HUES6 (cell line): ENCODE measurements around the gene DFFA.
"Not testable (repeated sequence)": the region's sequence is repeated elsewhere in the genome, so short reads cannot be mapped to it uniquely, and the experiment has no call there.

Experiments used
- H3K27ac ChIP-seq: 2 replicates; pipeline ENCODE4 v1.7.0; 2013; ENCODE audit warnings: low read depth, mild to moderate bottlenecking, low read length, inconsistent platforms
- H3K27me3 ChIP-seq: 2 replicates; pipeline ENCODE4 v1.6.1; 2013; ENCODE audit warnings: low read length; ENCODE audit not compliant: control insufficient read depth, insufficient read depth
- H3K36me3 ChIP-seq: 2 replicates; pipeline ENCODE4 v1.6.1; 2013; ENCODE audit warnings: low read length; ENCODE audit not compliant: control insufficient read depth, insufficient read depth
- H3K4me1 ChIP-seq: 2 replicates; pipeline ENCODE4 v1.6.1; 2013; ENCODE audit warnings: low read length; ENCODE audit not compliant: control insufficient read depth, insufficient read depth
- H3K4me3 ChIP-seq: 2 replicates; pipeline ENCODE4 v1.5.1; 2013; ENCODE audit warnings: low read depth, low read length
- H3K9ac ChIP-seq: one replicate; pipeline ENCODE4 v1.6.1; 2013; ENCODE audit warnings: mild to moderate bottlenecking, low read length
- H3K9me3 ChIP-seq: 2 replicates; pipeline ENCODE4 v1.6.1; 2013; ENCODE audit warnings: low read depth, low read length; ENCODE audit not compliant: control insufficient read depth, insufficient read depth

DFFA gene

GRCh38 chr1:10425826-10426534, 46.3 kb downstream of the DFFA start:
- H3K27ac ChIP-seq, H3K9ac ChIP-seq, H3K4me3 ChIP-seq, H3K27me3 ChIP-seq, H3K36me3 ChIP-seq, H3K4me1 ChIP-seq, H3K9me3 ChIP-seq: not testable (repeated sequence)

DNA sequence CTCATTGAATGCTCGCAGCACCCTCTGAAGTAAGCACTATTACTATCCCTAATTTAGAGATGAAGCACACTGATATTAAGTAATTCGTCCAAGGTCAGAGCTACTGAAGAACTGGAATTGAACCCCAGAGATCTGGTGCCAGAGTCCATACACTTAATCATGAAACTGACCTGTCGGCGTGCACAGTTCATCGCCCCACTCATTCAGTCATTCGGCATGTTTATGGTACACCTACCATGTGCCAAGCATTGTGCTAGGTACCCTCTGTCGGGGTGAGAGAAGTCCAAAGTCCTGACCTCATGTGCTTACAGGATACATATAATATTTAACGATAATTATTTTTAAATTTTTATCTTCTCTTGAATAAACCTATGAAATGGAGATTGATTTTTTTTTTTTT, 47.7 kb downstream of the DFFA start:
- no peak overlapping the region for H3K4me3 ChIP-seq
- H3K9ac ChIP-seq, result no peak overlapping the region
- H3K4me1 ChIP-seq, result no peaks in the 10 kb centered on the region
- H3K36me3 ChIP-seq, result peaks cover 17% of the 10 kb centered on the region
- no peak overlapping the region for H3K27ac ChIP-seq
- H3K9me3 ChIP-seq, result no peaks in the 10 kb centered on the region
- no peaks in the 10 kb centered on the region for H3K27me3 ChIP-seq

DNA sequence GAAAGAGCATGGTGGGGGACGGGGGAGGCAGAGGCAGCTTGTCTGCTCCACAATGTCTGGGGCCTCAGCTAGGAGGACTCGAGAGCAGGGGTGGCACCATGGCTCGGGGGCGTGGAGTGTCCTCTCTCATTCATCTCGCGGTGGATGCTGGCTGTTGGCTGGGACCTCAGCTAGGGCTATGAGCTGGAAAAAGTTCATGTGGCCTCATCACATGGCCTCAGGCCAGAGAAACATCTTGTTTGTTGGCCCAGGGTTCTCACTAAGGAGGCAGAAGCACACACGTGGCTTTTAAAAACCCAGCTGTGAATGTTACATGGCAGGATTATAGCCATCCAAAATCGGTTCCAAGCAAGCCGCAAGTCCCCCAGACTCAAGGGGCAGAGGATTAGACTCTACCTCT, 48.3 kb downstream of the DFFA start:
- Histone ChIP-seq H3K36me3 (peaks cover 23% of the 10 kb centered on the region), H3K4me3 (no peak overlapping the region), H3K27me3 (no peaks in the 10 kb centered on the region), H3K4me1 (no peaks in the 10 kb centered on the region), H3K27ac (no peak overlapping the region), H3K9me3 (no peaks in the 10 kb centered on the region), H3K9ac (no peak overlapping the region)

DNA sequence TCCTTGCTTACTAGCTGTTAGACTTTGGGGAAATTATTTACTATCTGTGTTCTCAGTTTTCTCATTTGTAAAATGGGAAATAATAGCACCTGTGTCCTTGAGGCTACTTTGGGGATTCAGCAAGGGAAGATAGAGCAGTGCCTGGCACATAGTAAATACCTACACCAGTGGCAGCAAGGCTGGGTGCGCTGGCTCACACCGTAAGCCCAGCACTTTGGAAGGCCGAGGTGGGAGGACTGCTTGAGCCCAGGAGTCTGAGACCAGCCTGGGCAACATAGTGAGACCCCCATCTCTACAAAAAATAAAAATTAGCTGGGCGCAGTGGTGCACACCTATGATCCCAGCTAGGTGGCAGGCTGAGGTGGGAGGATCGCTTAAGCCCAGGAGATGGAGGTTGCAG, 50.7 kb downstream of the DFFA start:
- Histone ChIP-seq H3K9me3 (no peaks in the 10 kb centered on the region), H3K4me3 (no peak overlapping the region), H3K36me3 (peaks cover 47% of the 10 kb centered on the region), H3K27ac (no peak overlapping the region), H3K9ac (no peak overlapping the region), H3K27me3 (no peaks in the 10 kb centered on the region), H3K4me1 (no peaks in the 10 kb centered on the region)

GRCh38 chr1:10419351-10419750, 53.0 kb downstream of the DFFA start:
- H3K4me3 ChIP-seq, result no peak overlapping the region
- peaks cover 69% of the 10 kb centered on the region for H3K36me3 ChIP-seq
- H3K4me1 ChIP-seq, result peaks cover 7% of the 10 kb centered on the region; the same call in 1 of the 2 replicates
- H3K9me3 ChIP-seq, result no peaks in the 10 kb centered on the region
- no peaks in the 10 kb centered on the region for H3K27me3 ChIP-seq
- H3K27ac ChIP-seq, result no peak overlapping the region
- no peak overlapping the region for H3K9ac ChIP-seq

DNA sequence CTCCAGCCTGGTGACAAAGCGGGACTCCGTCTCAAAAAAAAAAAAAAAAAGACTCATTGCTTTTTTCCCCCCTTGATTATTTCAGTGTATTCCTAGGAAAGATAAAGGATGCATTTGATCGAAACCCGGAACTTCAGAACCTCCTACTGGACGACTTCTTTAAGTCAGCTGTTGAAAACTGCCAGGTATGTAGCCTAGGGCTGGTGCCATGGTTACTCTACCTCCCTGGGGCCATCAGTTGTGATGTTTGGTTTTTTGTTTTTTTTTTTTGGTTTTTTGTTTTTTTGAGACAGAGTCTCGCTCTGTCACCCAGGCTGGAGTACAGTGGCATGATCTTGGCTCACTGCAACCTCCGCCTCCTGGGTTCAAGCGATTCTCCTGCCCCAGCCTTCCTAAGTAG, 53.6 kb downstream of the DFFA start:
- H3K4me3 ChIP-seq, H3K9ac ChIP-seq: not testable (repeated sequence)
- peaks cover 75% of the 10 kb centered on the region for H3K36me3 ChIP-seq

DNA sequence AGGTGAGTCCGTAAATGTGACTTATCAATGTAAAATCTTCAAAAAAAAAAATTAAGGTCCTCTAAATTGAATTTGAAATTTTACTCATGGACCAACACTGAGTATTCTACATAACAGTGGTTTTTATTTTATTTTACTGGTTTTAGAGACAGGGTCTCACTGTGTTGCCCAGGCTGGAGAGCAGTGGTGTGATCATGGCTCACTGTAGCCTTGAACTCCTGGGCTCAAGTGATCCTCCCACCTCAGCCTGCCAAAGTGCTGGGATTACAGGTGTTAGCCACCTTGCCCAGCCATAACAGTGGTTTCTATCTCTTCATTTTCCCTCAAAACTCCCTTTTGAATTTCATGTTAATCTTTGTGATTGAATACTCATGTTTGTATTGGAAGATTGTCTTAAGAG, 56.4 kb downstream of the DFFA start:
- H3K4me3 ChIP-seq, H3K9me3 ChIP-seq, H3K4me1 ChIP-seq, H3K27me3 ChIP-seq: not testable (repeated sequence)
- H3K36me3 ChIP-seq, result peaks cover 94% of the 10 kb centered on the region
- peak overlapping the region; percentile 47 for H3K9ac ChIP-seq
- H3K27ac ChIP-seq, result peak overlapping the region; percentile 21; the same call in 1 of the 2 replicates

More for the DNA sequence above, 53.6 kb downstream of the DFFA start:
- H3K27ac ChIP-seq, H3K27me3 ChIP-seq, H3K4me1 ChIP-seq, H3K9me3 ChIP-seq: not testable (repeated sequence)

GRCh38 chr1:10415211-10415930, 57.0 kb downstream of the DFFA start:
- H3K4me3 ChIP-seq, result no peak overlapping the region
- peak overlapping the region; percentile 62 for H3K9ac ChIP-seq
- H3K27ac ChIP-seq, result peak overlapping the region; percentile 21; the same call in 1 of the 2 replicates
- H3K36me3 ChIP-seq, result peaks cover 95% of the 10 kb centered on the region
- no peaks in the 10 kb centered on the region for H3K27me3 ChIP-seq
- no peaks in the 10 kb centered on the region for H3K9me3 ChIP-seq
- H3K4me1 ChIP-seq, result peaks cover 7% of the 10 kb centered on the region; the same call in 1 of the 2 replicates

DNA sequence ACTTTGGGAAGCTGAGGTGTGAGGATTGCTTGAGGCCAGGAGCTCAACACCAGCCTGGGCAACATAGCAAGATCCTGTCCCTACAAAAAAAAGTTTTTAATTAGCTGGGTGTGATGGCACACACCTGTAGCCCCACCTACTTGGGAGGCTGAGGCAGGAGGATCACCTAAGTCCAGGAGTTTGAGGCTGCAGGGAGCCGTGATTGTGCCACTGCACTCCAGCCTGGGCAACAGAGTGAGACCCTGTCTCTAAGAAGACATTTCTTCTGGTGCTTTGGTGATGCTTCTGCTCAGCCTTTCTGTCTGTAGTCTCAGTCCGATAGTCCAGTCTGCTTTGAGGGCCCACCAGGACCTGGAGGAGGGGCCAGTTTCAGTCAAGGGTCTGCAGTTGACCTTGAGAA, 65.1 kb downstream of the DFFA start:
- Histone ChIP-seq H3K9me3 (no peaks in the 10 kb centered on the region), H3K36me3 (peaks cover 96% of the 10 kb centered on the region), H3K27me3 (no peaks in the 10 kb centered on the region), H3K27ac (no peak overlapping the region), H3K9ac (no peak overlapping the region), H3K4me1 (no peaks in the 10 kb centered on the region), H3K4me3 (no peak overlapping the region)
